OCI-LY3 (cell line): ENCODE data around the gene CDC25A.

Experiments
- H2AFZ ChIP-seq: fragments of 200-600, 300-600 bp; shearing (Covaris generic); 2 replicates; pipeline ENCODE4 v1.6.0; 2014; ENCODE audit warnings: antibody characterized with exemption, low read depth, low read length
- H3K27ac ChIP-seq: fragments of 200-600, 300-600 bp; sonication (generic); 2 replicates; pipeline ENCODE4 v1.5.1; 2014; ENCODE audit warnings: mild to moderate bottlenecking, low read length, moderate library complexity, mixed read lengths
- H3K27me3 ChIP-seq: fragments of 200-600, 300-600 bp; sonication (generic); 2 replicates; pipeline ENCODE4 v1.6.1; 2014; ENCODE audit warnings: low read depth, low read length, mixed read lengths
- H3K36me3 ChIP-seq: fragments of 200-600, 300-600 bp; sonication (generic); replicated peaks from 2 replicates; pipeline ENCODE3; 2014; ENCODE audit warnings: low read depth, low read length, mixed read lengths
- H3K4me1 ChIP-seq: fragments of 300-600, 200-600 bp; sonication (generic); 2 replicates; pipeline ENCODE4 v1.6.1; 2014; ENCODE audit warnings: low read length, mixed read lengths
- H3K4me2 ChIP-seq: fragments of 200-600, 300-600 bp; sonication (generic); 2 replicates; pipeline ENCODE4 v1.6.1; 2014; ENCODE audit warnings: low read length, mixed read lengths
- H3K4me3 ChIP-seq: fragments of 300-600, 200-600 bp; sonication (generic); 2 replicates; pipeline ENCODE4 v1.5.1; 2014; ENCODE audit warnings: antibody characterized with exemption, mild to moderate bottlenecking, low read length, moderate library complexity
- H3K79me2 ChIP-seq: fragments of 300-600, 200-600 bp; shearing (Covaris generic); 2 replicates; pipeline ENCODE4 v1.6.1; 2014; ENCODE audit warnings: mild to moderate bottlenecking, low read length, mixed read lengths
- H3K9ac ChIP-seq: fragments of 300-600, 200-600 bp; shearing (Covaris generic); 2 replicates; pipeline ENCODE4 v1.6.0; 2014; ENCODE audit warnings: mild to moderate bottlenecking, low read length, moderate library complexity
- H3K9me3 ChIP-seq: fragments of 200-600, 300-600 bp; shearing (Covaris generic); 2 replicates; pipeline ENCODE4 v1.6.1; 2014; ENCODE audit warnings: low read length, mixed read lengths; ENCODE audit not compliant: insufficient read depth
- H4K20me1 ChIP-seq: fragments of 200-600, 300-600 bp; sonication (generic); 2 replicates; pipeline ENCODE4 v1.6.1; 2016; ENCODE audit warnings: low read length, mixed read lengths; ENCODE audit not compliant: insufficient read depth
- CTCF ChIP-seq: fragments of 200-600, 300-600 bp; sonication (generic); IDR thresholded peaks from 2 replicates; pipeline ENCODE4 v1.5.1; 2014; ENCODE audit warnings: antibody characterized with exemption, low read length, low read depth
- EZH2phosphoT487 ChIP-seq: fragments of 200-600 bp; shearing (Covaris generic); IDR thresholded peaks from 2 replicates; pipeline ENCODE4 v1.6.1; 2018; ENCODE audit warnings: antibody characterized with exemption, mixed run types, low read depth

Gene CDC25A

GRCh38 chr3:48184299-48184698 lies 3.9 kb downstream of the CDC25A start:
- Histone ChIP-seq H3K27ac (no peak overlapping the region), H2AFZ (no peak overlapping the region), H3K4me3 (no peak overlapping the region), H3K36me3 (peaks cover 70% of the 10 kb centered on the region), H3K4me1 (peaks cover 10% of the 10 kb centered on the region), H4K20me1 (peaks cover 10% of the 10 kb centered on the region; the same call in 1 of the 2 replicates), H3K9ac (no peak overlapping the region), H3K4me2 (no peak overlapping the region), H3K27me3 (no peaks in the 10 kb centered on the region), H3K9me3 (no peaks in the 10 kb centered on the region), H3K79me2 (peaks cover 88% of the 10 kb centered on the region)
- TF ChIP-seq EZH2phosphoT487: no peak
- no peak for TF ChIP-seq CTCF

GRCh38 chr3:48180531-48181253 lies 7.5 kb downstream of the CDC25A start:
- peaks cover 90% of the 10 kb centered on the region for H3K79me2 ChIP-seq
- no peak overlapping the region for H2AFZ ChIP-seq
- H3K4me1 ChIP-seq: no peaks in the 10 kb centered on the region
- H3K27ac ChIP-seq: no peak overlapping the region
- H4K20me1 ChIP-seq: peaks cover 18% of the 10 kb centered on the region; the same call in 1 of the 2 replicates
- H3K36me3 ChIP-seq: peaks cover 87% of the 10 kb centered on the region
- TF ChIP-seq EZH2phosphoT487 (no peak), CTCF (no peak)
- H3K27me3 ChIP-seq: no peaks in the 10 kb centered on the region
- H3K4me3 ChIP-seq: no peak overlapping the region
- no peaks in the 10 kb centered on the region for H3K9me3 ChIP-seq
- no peak overlapping the region for H3K4me2 ChIP-seq
- no peak overlapping the region for H3K9ac ChIP-seq

- Histone ChIP-seq H3K36me3 (peaks cover 87% of the 10 kb centered on the region), H3K4me3 (no peak overlapping the region), H3K79me2 (peaks cover 90% of the 10 kb centered on the region), H4K20me1 (peaks cover 18% of the 10 kb centered on the region; the same call in 1 of the 2 replicates), H2AFZ (no peak overlapping the region), H3K9me3 (no peaks in the 10 kb centered on the region), H3K9ac (no peak overlapping the region), H3K27me3 (no peaks in the 10 kb centered on the region), H3K4me2 (no peak overlapping the region), H3K27ac (no peak overlapping the region), H3K4me1 (no peaks in the 10 kb centered on the region)
- no peak for TF ChIP-seq CTCF
- no peak for TF ChIP-seq EZH2phosphoT487
Observed at GRCh38 chr3:48180021-48180420, 8.2 kb downstream of the CDC25A start.

GRCh38 chr3:48178072-48178471 lies 10.1 kb downstream of the CDC25A start:
- Histone ChIP-seq H3K27ac (no peak overlapping the region), H4K20me1 (peaks cover 18% of the 10 kb centered on the region; the same call in 1 of the 2 replicates), H2AFZ (no peak overlapping the region), H3K4me1 (no peaks in the 10 kb centered on the region), H3K4me2 (no peak overlapping the region), H3K4me3 (no peak overlapping the region), H3K79me2 (peaks cover 89% of the 10 kb centered on the region), H3K27me3 (no peaks in the 10 kb centered on the region), H3K9ac (no peak overlapping the region), H3K9me3 (no peaks in the 10 kb centered on the region), H3K36me3 (peaks cover 89% of the 10 kb centered on the region)
- TF ChIP-seq CTCF (no peak), EZH2phosphoT487 (no peak)
